Activated T-cell treated with anti-CD3 and anti-CD28 coated beads, Interleukin-2, amount 50 U/mL, for 1 hour (primary cell): ENCODE measurements around the gene OST4.
"Not testable (repeated sequence)": the region's sequence is repeated elsewhere in the genome, so short reads cannot be mapped to it uniquely, and the experiment has no call there.

Source experiments
- DNase-seq: peaks from one replicate; pipeline ENCODE4 v3.0.0-alpha.2; 2020

The OST4 gene

GRCh38 chr2:27071277-27071989 is at the start of gene OST4:
TSS of gene OST4 (minus strand) at chr2:27071654.
- peak; percentile 91 for DNase-seq

GRCh38 chr2:27119330-27119670 is 47.8 kb upstream of the OST4 start:
- DNase-seq = not testable (repeated sequence)

GRCh38 chr2:27118525-27119329 is 47.3 kb upstream of the OST4 start, which contains the start of gene CGREF1:
TSS of gene CGREF1 (minus strand) at chr2:27119128. CDS start at chr2:27104366, 14,762 bp downstream.
- no peak for DNase-seq

- DNase-seq = no peak
These were observed 46.6 kb upstream of the OST4 start for GRCh38 chr2:27117995-27118524.

GRCh38 chr2:27115519-27115918 is 44.1 kb upstream of the OST4 start:
- no peak for DNase-seq

GRCh38 chr2:27111392-27112078 is 40.1 kb upstream of the OST4 start:
- not testable (repeated sequence) for DNase-seq

GRCh38 chr2:27110603-27111352 is 39.3 kb upstream of the OST4 start:
- DNase-seq = not testable (repeated sequence)

- DNase-seq = no peak
These were observed 37.6 kb upstream of the OST4 start for GRCh38 chr2:27109083-27109482.

- no peak for DNase-seq
These were observed 36.8 kb upstream of the OST4 start for GRCh38 chr2:27108221-27108620.

- DNase-seq = no peak
These were observed 34.5 kb upstream of the OST4 start for GRCh38 chr2:27105981-27106380.

- no peak for DNase-seq
These were observed 30.9 kb upstream of the OST4 start for GRCh38 chr2:27102329-27102728.

- DNase-seq = no peak
These were observed 28.6 kb upstream of the OST4 start for GRCh38 chr2:27100036-27100435.

- no peak for DNase-seq
These were observed 28.0 kb upstream of the OST4 start for GRCh38 chr2:27099334-27099955.

GRCh38 chr2:27097341-27097740 is 25.9 kb upstream of the OST4 start:
- no peak for DNase-seq

- no peak for DNase-seq
These were observed 25.4 kb upstream of the OST4 start for GRCh38 chr2:27096748-27097297.

GRCh38 chr2:27095745-27096651 is 24.5 kb upstream of the OST4 start:
- peak; percentile 38 for DNase-seq

GRCh38 chr2:27095427-27095744 is 23.9 kb upstream of the OST4 start:
- DNase-seq = no peak

- DNase-seq = no peak
These were observed 23.0 kb upstream of the OST4 start for GRCh38 chr2:27094353-27094984.

- no peak for DNase-seq
These were observed 22.2 kb upstream of the OST4 start for GRCh38 chr2:27093430-27094352.
